Activated CD8-positive, alpha-beta T cell treated with anti-CD3 and anti-CD28 coated beads for 36 hours (primary cell): ENCODE results near the gene MYOCD. TPM values are rescaled to one million over a fixed set of nuclear protein-coding genes. Genes with fewer than 3 reads are reported as not detected.

Experiments used
- ATAC-seq: fragments of 200-7000 bp; cut with Tn5 transposase; one replicate; pipeline ENCODE4 v1.10.0; 2021; ENCODE audit warnings: mild to moderate bottlenecking, moderate library complexity
- CTCF ChIA-PET: fragments of 350-600 bp; sonication (Branson Sonifier 250); formaldehyde crosslinking; loops from one replicate; lab custom pipeline; 2021; ENCODE audit warnings: antibody characterized with exemption; lab: Charles Lee
- POLR2A ChIA-PET: fragments of 350-600 bp; sonication (Branson Sonifier 250); formaldehyde crosslinking; loops from one replicate; lab custom pipeline; 2021; ENCODE audit warnings: antibody characterized with exemption; lab: Charles Lee
- DNase-seq: peaks from one replicate; pipeline ENCODE4 v3.0.0-alpha.2; 2020
- H3K27ac Mint-ChIP-seq: one replicate; pipeline ENCODE4 v1.8.0; 2021; ENCODE audit warnings: mild to moderate bottlenecking, mixed read lengths
- H3K27me3 Mint-ChIP-seq: one replicate; pipeline ENCODE4 v1.8.0; 2021; ENCODE audit warnings: mixed read lengths
- H3K36me3 Mint-ChIP-seq: one replicate; pipeline ENCODE4 v1.8.0; 2021; ENCODE audit warnings: low read depth, mixed read lengths
- H3K4me1 Mint-ChIP-seq: one replicate; pipeline ENCODE4 v1.8.0; 2021; ENCODE audit warnings: low read depth, mixed read lengths
- H3K4me3 Mint-ChIP-seq: one replicate; pipeline ENCODE4 v1.8.0; 2021; ENCODE audit warnings: mild to moderate bottlenecking, moderate library complexity, mixed read lengths
- H3K9me3 Mint-ChIP-seq: one replicate; pipeline ENCODE4 v1.8.0; 2021; ENCODE audit warnings: mixed read lengths
- CTCF ChIP-seq: fragments of 200-600 bp; IDR thresholded peaks from one replicate; pipeline ENCODE4 v1.8.0; 2022; ENCODE audit warnings: antibody characterized with exemption, mild to moderate bottlenecking
- intact Hi-C: fragments of 100-400 bp; cut with micrococcal nuclease; formaldehyde crosslinking; loops from one replicate; pipeline ENCODE4 v1.10.0; 2022
- total RNA-seq, 2 experiments: library from RNA; stranded (reverse); gene quantifications; one replicate each; pipeline ENCODE4 v1.2.3, GENCODE V29; 2021

MYOCD gene
- total RNA-seq, 2 experiments from 2014 or later, result not detected

DNA sequence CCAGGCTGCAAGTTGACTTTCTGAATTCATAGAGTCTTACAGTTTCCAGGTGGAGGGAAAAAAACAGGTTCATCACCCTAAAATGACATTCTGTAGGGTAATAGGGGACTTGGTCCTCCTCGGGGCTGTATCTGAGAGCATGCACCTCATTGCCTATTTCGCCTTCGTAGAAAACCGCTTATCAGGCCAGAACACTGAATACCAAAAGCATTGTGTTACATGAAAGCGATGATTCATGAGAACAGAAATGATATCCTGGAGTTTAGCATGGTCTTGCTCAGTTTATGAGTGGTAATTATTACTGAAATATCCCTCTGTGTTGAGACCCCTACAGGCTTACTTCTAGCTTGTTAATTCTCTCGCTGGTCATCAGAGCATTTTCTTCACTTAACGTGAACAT, 62.2 kb downstream of the MYOCD start:
- Mint-ChIP-seq H3K27ac (no peak overlapping the region), H3K27me3 (peaks cover 2% of the 10 kb centered on the region), H3K4me1 (no peaks in the 10 kb centered on the region), H3K9me3 (no peaks in the 10 kb centered on the region), H3K4me3 (no peak overlapping the region), H3K36me3 (no peaks in the 10 kb centered on the region)
- no peak for TF ChIP-seq CTCF
- ChIA-PET POLR2A (no interaction called here), CTCF (interaction anchor here (3.0 kb wide), 1 partner anchor 14 kb away, joined by 8 read pairs; no protein-coding TSS in a partner anchor)
- intact Hi-C loops, result no loop called here
- no peak for DNase-seq
- ATAC-seq, result no peak

DNA sequence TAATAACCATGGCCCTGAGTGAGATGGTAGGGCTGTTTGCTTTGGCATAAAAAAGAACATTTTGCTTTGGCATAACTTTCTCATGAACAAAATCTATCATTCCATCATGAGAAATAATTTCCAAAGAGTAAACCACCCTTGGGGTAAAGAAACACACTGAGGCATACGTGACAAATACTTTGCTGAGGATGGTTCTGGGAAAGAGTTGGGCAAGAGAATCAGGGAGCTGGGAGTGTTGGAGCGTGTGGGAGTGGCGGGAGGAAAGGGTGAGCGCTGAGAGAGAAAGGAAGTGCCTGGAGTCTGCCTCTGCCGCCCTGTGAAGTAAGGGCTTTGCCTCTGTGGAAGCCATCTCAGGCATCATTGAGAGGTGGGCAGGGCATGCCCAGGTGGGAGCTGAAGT, 63.4 kb downstream of the MYOCD start:
- Mint-ChIP-seq H3K4me3 (no peak overlapping the region), H3K36me3 (no peaks in the 10 kb centered on the region), H3K9me3 (no peaks in the 10 kb centered on the region), H3K4me1 (no peaks in the 10 kb centered on the region), H3K27ac (no peak overlapping the region), H3K27me3 (peaks cover 2% of the 10 kb centered on the region)
- ChIA-PET CTCF (interaction anchor here (3.0 kb wide), 1 partner anchor 13 kb away, joined by 8 read pairs; no protein-coding TSS in a partner anchor), POLR2A (no interaction called here)
- no peak for TF ChIP-seq CTCF
- DNase-seq (no peak), ATAC-seq (no peak)
- intact Hi-C loops, result no loop called here

- POLR2A ChIA-PET, result no interaction called here
- Mint-ChIP-seq H3K36me3 (no peaks in the 10 kb centered on the region), H3K27ac (no peak overlapping the region), H3K9me3 (no peaks in the 10 kb centered on the region), H3K27me3 (peaks cover 2% of the 10 kb centered on the region), H3K4me3 (no peak overlapping the region), H3K4me1 (no peaks in the 10 kb centered on the region)
- DNase-seq (no peak), ATAC-seq (no peak)
- intact Hi-C loops, result no loop called here
- no peak for TF ChIP-seq CTCF
- CTCF ChIA-PET, result no interaction called here
These were observed 64.7 kb downstream of the MYOCD start for GRCh38 chr17:12730421-12730820.

DNA sequence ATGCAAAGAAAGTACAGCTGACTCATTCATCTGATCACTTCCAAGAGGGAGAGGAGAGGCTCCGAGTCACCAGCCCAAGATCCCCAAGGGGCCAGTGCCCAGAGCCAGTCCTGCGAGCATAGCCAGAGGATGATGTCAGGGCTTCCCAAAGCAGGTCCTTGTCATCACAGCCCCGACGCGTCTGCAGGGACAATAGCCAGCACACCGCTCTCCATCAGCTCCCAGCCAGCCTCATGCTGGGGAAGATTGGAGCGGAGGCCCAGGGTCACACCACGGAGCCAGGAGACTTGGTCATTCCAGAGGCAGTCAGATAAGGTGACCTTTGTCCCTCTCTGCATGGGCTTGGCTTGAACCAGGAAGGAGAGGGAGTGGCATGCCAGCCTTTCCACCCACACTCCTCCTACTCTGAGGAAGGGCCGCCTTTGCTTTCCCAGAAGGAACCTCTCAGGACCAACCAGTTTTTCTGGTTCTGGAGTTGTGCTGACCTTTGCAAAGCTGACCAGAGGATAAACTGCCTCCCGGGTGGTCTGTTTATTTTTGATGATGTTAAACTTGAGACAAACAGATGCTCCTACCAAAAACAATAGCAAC, 65.3 kb downstream of the MYOCD start:
- no peak for ATAC-seq
- no peak overlapping the region for H3K4me3 Mint-ChIP-seq
- TF ChIP-seq CTCF, result no peak
- intact Hi-C loops, result no loop called here
- H3K27ac Mint-ChIP-seq, result no peak overlapping the region
- no peaks in the 10 kb centered on the region for H3K9me3 Mint-ChIP-seq
- ChIA-PET POLR2A (no interaction called here), CTCF (no interaction called here)
- no peak for DNase-seq
- H3K4me1 Mint-ChIP-seq, result no peaks in the 10 kb centered on the region
- H3K27me3 Mint-ChIP-seq, result peaks cover 2% of the 10 kb centered on the region
- H3K36me3 Mint-ChIP-seq, result no peaks in the 10 kb centered on the region

DNA sequence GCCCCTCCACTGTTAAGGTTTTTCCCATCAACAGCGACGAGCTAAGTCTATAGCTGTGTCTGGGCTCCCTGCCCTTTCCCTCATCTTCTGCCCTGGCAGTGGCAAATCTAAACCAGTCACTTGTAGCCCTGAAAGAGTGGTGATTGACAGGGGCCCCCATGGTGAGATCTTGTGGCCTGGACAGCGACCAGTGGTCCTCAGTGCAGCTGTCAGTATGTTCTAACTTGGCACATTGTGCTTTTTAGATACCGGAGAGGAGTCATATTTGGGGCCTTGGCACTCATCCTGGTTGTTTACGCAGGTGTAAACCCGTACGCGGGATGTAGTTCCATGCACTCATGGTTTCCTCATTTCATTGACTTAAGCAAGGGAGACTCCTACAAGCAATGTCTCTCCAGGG, 66.1 kb downstream of the MYOCD start:
- intact Hi-C loops, result no loop called here
- no peak overlapping the region for H3K27ac Mint-ChIP-seq
- no peak for ATAC-seq

More for the DNA sequence above, 66.1 kb downstream of the MYOCD start:
- no peak overlapping the region for H3K4me3 Mint-ChIP-seq
- no peaks in the 10 kb centered on the region for H3K36me3 Mint-ChIP-seq
- no peak for DNase-seq
- H3K9me3 Mint-ChIP-seq, result no peaks in the 10 kb centered on the region
- ChIA-PET POLR2A (no interaction called here), CTCF (no interaction called here)
- TF ChIP-seq CTCF, result no peak
- no peaks in the 10 kb centered on the region for H3K4me1 Mint-ChIP-seq
- H3K27me3 Mint-ChIP-seq, result peaks cover 2% of the 10 kb centered on the region
